Fibroblast of pulmonary artery (primary cell): ENCODE measurements around the gene RAP1GAP2.

ENCODE experiments used
- DNase-seq: peaks from one replicate; pipeline ENCODE4 v3.0.0-alpha.2; 2010; ENCODE audit warnings: low read depth
- H3K4me3 ChIP-seq: replicated peaks from 2 replicates; pipeline ENCODE4 v1.5.1; 2011; ENCODE audit warnings: low read depth, mild to moderate bottlenecking, control low read depth, low read length, moderate library complexity
- CTCF ChIP-seq: IDR thresholded peaks from 2 replicates; pipeline ENCODE4 v1.5.1; 2011; ENCODE audit warnings: mild to moderate bottlenecking, control low read depth, low read length, inconsistent platforms; ENCODE audit errors: missing control alignments

Gene RAP1GAP2

GRCh38 chr17:2905696-2906501, 109.7 kb downstream of the RAP1GAP2 start:
- no peak for TF ChIP-seq CTCF
- no peak overlapping the region for H3K4me3 ChIP-seq
- DNase-seq: no peak

GRCh38 chr17:2906901-2907300, 110.7 kb downstream of the RAP1GAP2 start:
- H3K4me3 ChIP-seq: no peak overlapping the region
- no peak for TF ChIP-seq CTCF
- DNase-seq: no peak

- no peak for TF ChIP-seq CTCF
- H3K4me3 ChIP-seq: no peak overlapping the region
- no peak for DNase-seq
Measured at GRCh38 chr17:2909175-2909845, 113.1 kb downstream of the RAP1GAP2 start.

- DNase-seq: no peak
- no peak for TF ChIP-seq CTCF
- no peak overlapping the region for H3K4me3 ChIP-seq
Measured at GRCh38 chr17:2909846-2910234, 113.6 kb downstream of the RAP1GAP2 start.

GRCh38 chr17:2911035-2911754, 115.0 kb downstream of the RAP1GAP2 start:
- H3K4me3 ChIP-seq: no peak overlapping the region

GRCh38 chr17:2911755-2912111, 115.5 kb downstream of the RAP1GAP2 start:
- no peak for DNase-seq
- no peak for TF ChIP-seq CTCF
- H3K4me3 ChIP-seq: no peak overlapping the region

More at GRCh38 chr17:2911035-2911754, 115.0 kb downstream of the RAP1GAP2 start:
- TF ChIP-seq CTCF: no peak
- DNase-seq: no peak
